Keratinocyte (primary cell): ENCODE measurements around the gene NINJ2. TPM values are rescaled to one million over a fixed set of nuclear protein-coding genes. Genes with fewer than 3 reads are reported as not detected.

Experiments
- DNase-seq: peaks from one replicate; pipeline ENCODE4 v3.0.0-alpha.2; 2011; ENCODE audit warnings: low read depth, missing footprints, low spot score
- FAIRE-seq: peaks from 2 replicates; lab custom pipeline; 2011; peaks lifted over from hg19 to GRCh38; lab: Jason Lieb, UNC
- H2AFZ ChIP-seq: 2 replicates; pipeline ENCODE4 v1.6.0; 2012; ENCODE audit warnings: low read length, control low read depth, inconsistent platforms; ENCODE audit not compliant: control insufficient read depth
- H3K27ac ChIP-seq: 2 replicates; pipeline ENCODE4 v1.5.1; 2011; ENCODE audit warnings: low read length; ENCODE audit not compliant: control insufficient read depth, insufficient read depth
- H3K27me3 ChIP-seq: 3 replicates; pipeline ENCODE4 v1.6.0; 2011; ENCODE audit warnings: low read length; ENCODE audit not compliant: control insufficient read depth, insufficient read depth; ENCODE audit errors: extremely low read depth
- H3K36me3 ChIP-seq, 2 experiments: 2 replicates in 1 of 2; 3 replicates in 1 of 2; pipeline ENCODE4 v1.5.1; 2011; ENCODE audit warnings: low read length in 2 of 2, mild to moderate bottlenecking in 1 of 2; ENCODE audit not compliant: control insufficient read depth in 2 of 2, insufficient read depth in 2 of 2; ENCODE audit errors: extremely low read depth in 1 of 2
- H3K4me1 ChIP-seq: 3 replicates; pipeline ENCODE4 v1.5.1; 2011; ENCODE audit warnings: low read length; ENCODE audit not compliant: control insufficient read depth, insufficient read depth; ENCODE audit errors: extremely low read depth
- H3K4me2 ChIP-seq: 3 replicates; pipeline ENCODE4 v1.6.0; 2011; ENCODE audit warnings: low read depth, low read length; ENCODE audit not compliant: control insufficient read depth, insufficient read depth; ENCODE audit errors: extremely low read depth
- H3K4me3 ChIP-seq, 3 experiments: fragments of 200-600 bp in 1 of 3; sonication (generic) in 1 of 3; 2 replicates in 2 of 3; 3 replicates in 1 of 3; pipeline ENCODE4 v1.5.1; 2011 to 2016; ENCODE audit warnings: low read length in 3 of 3, mild to moderate bottlenecking in 3 of 3, control low read depth in 2 of 3, inconsistent platforms in 1 of 3, low read depth in 1 of 3, mixed read lengths in 1 of 3, mixed run types in 1 of 3, moderate library complexity in 1 of 3; ENCODE audit not compliant: control insufficient read depth in 2 of 3, insufficient read depth in 2 of 3; ENCODE audit errors: extremely low read depth in 1 of 3
- H3K79me2 ChIP-seq: 2 replicates; pipeline ENCODE4 v1.6.0; 2012; ENCODE audit warnings: low read length; ENCODE audit not compliant: control insufficient read depth, insufficient read depth
- H3K9ac ChIP-seq: 3 replicates; pipeline ENCODE4 v1.6.0; 2011; ENCODE audit warnings: low read length; ENCODE audit not compliant: control insufficient read depth, insufficient read depth; ENCODE audit errors: extremely low read depth
- H3K9me1 ChIP-seq: 3 replicates; pipeline ENCODE4 v1.6.0; 2011; ENCODE audit warnings: low read length; ENCODE audit not compliant: control insufficient read depth, insufficient read depth; ENCODE audit errors: extremely low read depth
- H3K9me3 ChIP-seq: 2 replicates; pipeline ENCODE4 v1.5.1; 2012; ENCODE audit warnings: low read depth, low read length; ENCODE audit not compliant: control insufficient read depth
- H4K20me1 ChIP-seq: 3 replicates; pipeline ENCODE4 v1.6.0; 2011; ENCODE audit warnings: low read length; ENCODE audit not compliant: control insufficient read depth, insufficient read depth; ENCODE audit errors: extremely low read depth
- CTCF ChIP-seq, 3 experiments: IDR thresholded peaks in 1 of 3; conservative IDR thresholded peaks in 1 of 3; optimal IDR thresholded peaks in 1 of 3; 2 replicates in 2 of 3; 3 replicates in 1 of 3; pipeline versions ENCODE3 to v1.5.1; 2011; ENCODE audit warnings: low read length in 3 of 3, mild to moderate bottlenecking in 3 of 3, moderate library complexity in 2 of 3, control low read depth in 1 of 3, inconsistent platforms in 1 of 3; ENCODE audit not compliant: insufficient read depth in 2 of 3; ENCODE audit errors: extremely low read depth in 1 of 3
- EZH2 ChIP-seq: IDR thresholded peaks from one replicate; pipeline ENCODE4 v1.6.1; 2012; ENCODE audit warnings: inconsistent platforms, mild to moderate bottlenecking, low read length, moderate library complexity
- dilution Hi-C: fragments of 300-500 bp; cut with MboI; formaldehyde crosslinking; loops from one replicate; pipeline ENCODE4 v1.7.0; 2020; ENCODE audit warnings: low sequenced_read_pairs; ENCODE audit not compliant: extremely low pct_ligation_motif_present
- polyA plus RNA-seq, 5 experiments: library from polyadenylated mRNA; depleted of rRNA in 3 of 5; stranded (reverse) in 3 of 5; stranded (forward) in 1 of 5; unstranded in 1 of 5; fragments of >200 nt; gene quantifications; 1 replicate in 1 of 5; 2 replicates in 3 of 5; 3 replicates in 1 of 5; pipeline versions ENCODE4 v1.2.1 to v1.2.3, GENCODE V29; 2011 to 2012; ENCODE audit warnings: missing spikeins in 2 of 5, low read depth in 1 of 5, low replicate concordance in 1 of 5

NINJ2 gene
- polyA plus RNA-seq, 1 donor (not counting 4 experiments of a cell fraction or from before 2014, with no cell fraction given) = 0.58 TPM

- Histone ChIP-seq H3K36me3 (no peaks in the 10 kb centered on the region), H3K9me3 (no peaks in the 10 kb centered on the region), H4K20me1 (no peaks in the 10 kb centered on the region), H3K4me3 (no peak overlapping the region), H3K27ac (no peak overlapping the region), H3K4me1 (peaks cover 10% of the 10 kb centered on the region), H3K9ac (no peak overlapping the region), H3K4me2 (no peak overlapping the region), H3K27me3 (no peaks in the 10 kb centered on the region), H2AFZ (no peak overlapping the region), H3K9me1 (no peaks in the 10 kb centered on the region), H3K79me2 (no peaks in the 10 kb centered on the region)
- DNase-seq = no peak
- dilution Hi-C loops = no loop called here
- FAIRE-seq = no peak
- TF ChIP-seq EZH2 (no peak), CTCF (optimal IDR thresholded peaks at IDR 0.05 in 1 of 3, IDR thresholded peaks at IDR 0.05 in 1 of 3, conservative IDR thresholded peaks at IDR 0.05 in 1 of 3; ENCODE audit: extremely low read depth in 1 of 3, insufficient read depth in 2 of 3, low read length in 3 of 3) (no peak)
These were observed 79.9 kb downstream of the NINJ2 start for GRCh38 chr12:583251-583869.

GRCh38 chr12:581746-582145 is 81.5 kb downstream of the NINJ2 start:
- no peaks in the 10 kb centered on the region for H3K9me1 ChIP-seq
- no peak overlapping the region for H2AFZ ChIP-seq
- H3K36me3 ChIP-seq = no peaks in the 10 kb centered on the region
- TF ChIP-seq CTCF (optimal IDR thresholded peaks at IDR 0.05 in 1 of 3, IDR thresholded peaks at IDR 0.05 in 1 of 3, conservative IDR thresholded peaks at IDR 0.05 in 1 of 3; ENCODE audit: extremely low read depth in 1 of 3, insufficient read depth in 2 of 3, low read length in 3 of 3) = no peak
- TF ChIP-seq EZH2 = no peak
- H4K20me1 ChIP-seq = no peaks in the 10 kb centered on the region
- no peaks in the 10 kb centered on the region for H3K27me3 ChIP-seq
- dilution Hi-C loops = no loop called here
- no peak overlapping the region for H3K4me2 ChIP-seq
- no peak overlapping the region for H3K9ac ChIP-seq
- peaks cover 10% of the 10 kb centered on the region for H3K4me1 ChIP-seq
- no peak for FAIRE-seq
- no peaks in the 10 kb centered on the region for H3K9me3 ChIP-seq
- no peak overlapping the region for H3K4me3 ChIP-seq
- no peaks in the 10 kb centered on the region for H3K79me2 ChIP-seq
- no peak overlapping the region for H3K27ac ChIP-seq
- DNase-seq = no peak
